ES-I3 (cell line): ENCODE measurements around the gene PRIMPOL.
A peak's percentile ranks its signal among the peaks of the same experiment; 100 is the strongest.
"Not testable (repeated sequence)": the region's sequence is repeated elsewhere in the genome, so short reads cannot be mapped to it uniquely, and the experiment has no call there.

Experiments used
- H3K36me3 ChIP-seq: 2 replicates; pipeline ENCODE4 v1.6.1; 2013; ENCODE audit warnings: mild to moderate bottlenecking, low read length, control low read depth, moderate library complexity; ENCODE audit not compliant: insufficient read depth
- H3K4me1 ChIP-seq: 2 replicates; pipeline ENCODE4 v1.6.1; 2013; ENCODE audit warnings: mild to moderate bottlenecking, control low read depth, low read length; ENCODE audit not compliant: insufficient read depth
- H3K9ac ChIP-seq: 2 replicates; pipeline ENCODE4 v1.6.1; 2013; ENCODE audit warnings: low read depth, mild to moderate bottlenecking, low read length, moderate library complexity
- H3K9me3 ChIP-seq: 2 replicates; pipeline ENCODE4 v1.6.1; 2013; ENCODE audit warnings: mild to moderate bottlenecking, low read length, moderate library complexity; ENCODE audit not compliant: control insufficient read depth, insufficient read depth

Gene PRIMPOL

DNA sequence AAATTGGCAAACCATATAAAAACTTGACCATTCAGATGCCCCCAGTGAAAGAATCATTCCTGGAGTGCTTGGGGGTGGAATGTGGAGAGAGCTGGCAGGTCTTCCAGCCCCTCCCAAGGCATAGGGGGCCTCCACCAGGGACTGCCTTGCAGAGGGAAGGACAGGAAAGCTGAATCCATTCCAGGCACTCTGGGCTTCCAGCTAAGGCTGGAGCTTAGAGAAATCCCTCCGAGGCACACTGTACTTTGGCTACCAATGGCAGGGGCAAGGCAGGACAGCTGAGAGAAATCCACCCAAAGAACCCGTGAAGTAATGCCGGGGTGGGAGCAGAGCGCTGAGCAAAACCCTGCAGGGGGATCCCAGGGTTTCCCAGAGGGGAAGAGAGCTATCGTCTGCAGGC is 80.4 kb downstream of the PRIMPOL start:
- Histone ChIP-seq H3K4me1 (no peaks in the 10 kb centered on the region), H3K36me3 (peaks cover 26% of the 10 kb centered on the region), H3K9me3 (no peaks in the 10 kb centered on the region), H3K9ac (no peak overlapping the region)

DNA sequence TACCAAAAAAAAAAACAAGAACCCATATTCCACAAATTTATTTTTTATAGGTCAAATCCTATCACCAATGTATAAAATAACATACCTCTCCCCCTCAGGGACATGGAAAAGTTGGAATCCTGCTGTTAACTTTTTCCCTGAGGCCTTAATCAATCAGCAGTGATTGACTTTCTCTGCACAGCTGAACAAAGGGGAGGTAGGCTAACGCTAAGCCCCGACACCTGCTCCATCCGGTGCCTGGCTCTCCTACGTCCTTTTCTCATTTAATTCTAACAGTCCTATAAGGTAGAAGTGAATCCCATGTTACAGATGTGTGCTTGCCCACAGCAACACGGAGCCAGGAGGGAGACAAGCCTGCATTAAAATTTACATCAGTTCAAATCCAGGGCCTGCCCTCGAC is 81.5 kb downstream of the PRIMPOL start:
- Histone ChIP-seq H3K36me3 (peaks cover 21% of the 10 kb centered on the region), H3K9ac (no peak overlapping the region), H3K4me1 (no peaks in the 10 kb centered on the region), H3K9me3 (no peaks in the 10 kb centered on the region)

DNA sequence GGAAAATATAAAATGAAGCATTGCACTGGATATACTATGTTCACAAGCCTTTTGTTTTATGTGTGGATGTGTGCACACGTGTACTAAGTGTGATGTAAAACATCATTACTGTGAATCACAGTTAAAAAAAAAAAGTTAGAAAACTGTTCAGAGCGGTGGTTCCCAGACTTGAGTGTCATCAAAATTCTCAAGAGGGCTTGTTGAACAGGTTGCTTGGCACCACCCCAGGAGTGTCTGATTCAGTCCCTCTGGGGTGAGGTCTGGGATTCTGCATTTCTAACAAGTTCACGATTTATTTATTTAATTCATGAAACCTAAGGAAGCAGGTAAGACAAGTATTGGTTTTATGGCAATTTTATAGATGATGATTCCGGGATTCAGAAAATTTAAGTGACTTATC is 82.6 kb downstream of the PRIMPOL start:
- peak overlapping the region; percentile 90; the same call in 1 of the 2 replicates for H3K9ac ChIP-seq
- H3K9me3 ChIP-seq = no peaks in the 10 kb centered on the region
- peaks cover 18% of the 10 kb centered on the region for H3K36me3 ChIP-seq
- no peaks in the 10 kb centered on the region for H3K4me1 ChIP-seq

DNA sequence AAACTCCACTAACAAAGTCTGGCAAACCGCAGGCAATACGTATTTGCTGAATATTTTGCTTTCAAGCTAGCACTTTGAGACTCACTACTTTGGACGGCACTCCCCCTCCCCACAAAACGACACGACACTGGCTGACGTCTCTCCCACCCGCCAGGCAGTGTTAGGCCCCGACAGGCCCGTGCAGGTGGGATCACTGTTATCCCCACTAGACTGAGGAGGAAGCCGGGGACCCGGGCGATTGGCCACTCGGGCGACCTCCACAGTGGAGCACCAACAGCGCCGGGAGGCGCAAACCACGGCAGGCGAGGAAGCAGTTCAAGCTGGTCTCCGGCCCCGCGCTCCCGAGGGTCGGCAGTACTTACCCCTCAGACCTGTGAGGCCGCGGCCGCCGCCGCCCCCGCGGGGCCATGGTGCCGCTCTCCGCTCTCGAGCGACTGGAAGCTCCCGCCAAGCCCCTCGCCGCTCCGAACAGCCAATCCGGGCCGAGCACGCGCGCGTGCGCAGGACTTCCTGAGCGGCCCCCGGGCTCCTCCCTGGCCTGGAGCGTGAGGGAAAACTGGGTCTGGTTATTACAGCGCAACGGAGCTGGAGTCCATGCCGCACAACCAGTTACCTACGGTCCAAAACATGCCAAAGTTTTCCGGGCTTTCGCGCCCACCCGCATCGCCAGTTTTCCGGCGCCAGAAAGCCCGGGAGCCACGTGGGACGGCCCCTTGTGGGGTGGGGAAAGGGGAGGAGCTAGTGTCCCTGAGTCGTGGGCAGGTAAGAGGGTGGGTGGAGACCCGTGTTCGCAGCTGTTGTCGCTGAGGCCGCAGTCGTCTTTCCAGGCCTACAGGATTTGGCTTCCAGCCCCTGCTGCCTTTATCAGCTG is 84.4 kb downstream of the PRIMPOL start, which contains the start of gene CENPU:
Gene CENPU (minus strand): TSS at position 443 of the 871 bp plus-strand sequence. CDS start 34 bp downstream, at position 409.
- Histone ChIP-seq H3K4me1 (no peaks in the 10 kb centered on the region), H3K9me3 (no peaks in the 10 kb centered on the region), H3K9ac (peak within 1 kb of the TSS; percentile 90), H3K36me3 (peaks cover 4% of the 10 kb centered on the region; the same call in 1 of the 2 replicates)

DNA sequence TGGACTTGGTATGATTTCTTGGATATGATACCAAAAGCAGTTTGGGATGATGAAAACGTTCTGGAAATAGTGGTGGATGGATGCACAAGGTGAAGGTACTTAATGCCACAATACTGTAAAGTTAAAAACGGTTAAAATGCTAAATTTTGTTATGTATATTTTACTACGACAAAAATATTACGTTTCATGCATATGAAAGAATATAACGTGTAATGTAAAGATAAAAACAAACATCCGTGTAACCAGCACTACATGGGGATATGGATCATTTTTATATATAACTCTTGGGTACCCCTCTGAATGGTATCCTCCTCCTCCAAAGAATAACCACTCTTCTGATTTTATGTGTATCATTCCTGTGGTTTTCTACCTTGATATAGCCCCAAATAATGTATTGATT is 85.2 kb downstream of the PRIMPOL start:
- H3K36me3 ChIP-seq = no peaks in the 10 kb centered on the region
- peak overlapping the region; percentile 36; the same call in 1 of the 2 replicates for H3K9ac ChIP-seq
- H3K4me1 ChIP-seq = no peaks in the 10 kb centered on the region
- no peaks in the 10 kb centered on the region for H3K9me3 ChIP-seq

DNA sequence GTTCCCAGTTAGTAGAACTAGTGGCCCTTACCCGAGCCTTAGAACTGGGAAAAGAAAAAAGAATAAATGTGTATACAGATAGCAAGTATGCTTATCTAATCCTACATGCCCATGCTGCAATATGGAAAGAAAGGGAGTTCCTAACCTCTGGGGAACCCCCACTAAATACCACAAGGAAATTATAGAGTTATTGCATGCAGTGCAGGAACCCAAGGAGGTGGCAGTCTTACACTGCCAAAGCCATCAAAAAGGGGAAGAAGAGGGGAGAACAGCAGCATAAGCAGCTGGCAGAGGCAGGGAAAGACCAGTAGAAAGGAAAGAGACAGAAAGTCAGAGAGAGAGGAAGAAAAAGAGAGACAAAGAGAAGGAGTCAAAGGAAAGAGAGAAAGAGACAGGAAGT is 90.0 kb downstream of the PRIMPOL start:
- not testable (repeated sequence) for H3K9me3 ChIP-seq, H3K9ac ChIP-seq, H3K4me1 ChIP-seq, H3K36me3 ChIP-seq

DNA sequence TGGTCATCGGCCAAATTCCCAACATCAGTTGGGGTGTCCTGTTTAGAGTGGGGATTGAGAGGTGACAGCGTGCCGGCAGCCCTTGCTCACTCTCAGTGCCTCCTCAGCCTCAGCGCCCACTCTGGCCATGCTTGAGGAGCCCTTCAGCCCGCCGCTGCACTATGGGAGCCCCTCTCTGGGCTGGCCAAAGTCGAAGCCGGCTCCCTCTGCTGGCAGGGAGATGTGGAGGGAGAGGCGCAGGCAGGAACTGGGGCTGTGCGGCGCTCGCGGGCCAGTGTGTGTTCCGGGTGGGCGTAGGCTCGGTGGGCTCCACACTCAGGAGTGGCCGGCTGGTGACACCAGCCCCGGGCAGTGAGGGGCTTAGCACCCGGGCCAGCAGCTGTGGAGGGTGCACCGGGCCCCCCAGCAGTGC is 91.4 kb downstream of the PRIMPOL start:
- Histone ChIP-seq H3K4me1 (peaks cover 2% of the 10 kb centered on the region; the same call in 1 of the 2 replicates), H3K9ac (no peak overlapping the region), H3K36me3 (no peaks in the 10 kb centered on the region), H3K9me3 (peaks cover 3% of the 10 kb centered on the region)

DNA sequence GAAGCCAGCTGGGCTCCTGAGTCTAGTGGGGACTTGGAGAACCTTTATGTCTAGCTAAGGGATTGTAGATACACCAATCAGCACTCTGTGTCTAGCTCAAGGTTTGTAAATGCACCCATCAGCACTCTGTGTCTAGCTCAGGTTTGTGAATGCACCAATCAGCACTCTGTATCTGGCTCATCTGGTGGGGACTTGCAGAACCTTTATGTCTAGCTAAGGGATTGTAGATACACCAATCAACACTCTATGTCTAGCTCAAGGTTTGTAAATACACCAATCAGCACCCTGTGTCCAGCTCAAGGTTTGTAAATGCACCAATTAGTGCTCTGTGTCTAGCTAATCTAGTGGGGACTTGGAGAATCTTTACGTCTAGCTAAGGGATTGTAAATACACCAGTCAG is 92.1 kb downstream of the PRIMPOL start:
- not testable (repeated sequence) for H3K9ac ChIP-seq, H3K9me3 ChIP-seq, H3K4me1 ChIP-seq, H3K36me3 ChIP-seq

DNA sequence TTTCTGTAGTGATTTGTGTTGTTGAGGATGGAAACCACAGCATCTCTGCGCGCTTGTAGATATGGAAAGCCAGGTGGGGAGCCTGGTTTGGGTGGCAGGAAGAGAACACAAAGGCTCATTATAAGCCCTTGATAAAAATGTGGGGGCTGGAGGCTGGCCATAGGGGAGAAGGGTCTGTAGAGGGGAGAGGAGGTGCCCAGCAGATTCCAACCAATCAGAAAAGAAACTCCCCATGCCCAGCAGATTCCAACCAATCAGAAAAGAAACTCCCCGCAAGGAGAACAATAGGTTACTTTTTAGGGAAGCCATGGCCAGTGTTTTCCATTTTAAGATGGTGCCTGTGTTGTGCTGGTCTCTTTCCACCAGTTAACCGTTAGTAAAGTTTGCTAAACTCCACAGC is 94.1 kb downstream of the PRIMPOL start:
- Histone ChIP-seq H3K9me3 (peaks cover 3% of the 10 kb centered on the region), H3K9ac (no peak overlapping the region), H3K36me3 (no peaks in the 10 kb centered on the region), H3K4me1 (peaks cover 18% of the 10 kb centered on the region)

DNA sequence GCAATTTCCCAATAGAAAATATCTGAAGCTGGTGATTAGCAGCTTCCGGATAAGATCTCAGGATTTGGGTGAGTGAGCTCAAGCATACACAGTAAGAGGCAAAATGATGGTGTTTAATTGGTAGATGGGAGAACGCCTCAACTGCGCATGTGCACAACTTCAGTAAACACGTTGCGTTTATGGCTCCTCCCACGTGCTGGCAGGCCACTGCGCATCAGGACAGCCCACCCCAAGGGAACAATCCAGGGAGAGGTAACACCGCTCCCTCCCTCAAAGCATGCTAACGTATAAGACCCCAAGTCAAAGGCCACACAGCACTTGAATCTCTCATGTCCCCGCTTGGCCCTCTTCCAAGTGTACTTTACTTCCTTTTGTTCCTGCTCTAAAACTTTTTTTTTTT is 94.7 kb downstream of the PRIMPOL start:
- Histone ChIP-seq H3K9ac (no peak overlapping the region), H3K4me1 (peaks cover 20% of the 10 kb centered on the region), H3K9me3 (peaks cover 3% of the 10 kb centered on the region), H3K36me3 (no peaks in the 10 kb centered on the region)
